ENCODE data around the gene MAGI3.

DNA sequence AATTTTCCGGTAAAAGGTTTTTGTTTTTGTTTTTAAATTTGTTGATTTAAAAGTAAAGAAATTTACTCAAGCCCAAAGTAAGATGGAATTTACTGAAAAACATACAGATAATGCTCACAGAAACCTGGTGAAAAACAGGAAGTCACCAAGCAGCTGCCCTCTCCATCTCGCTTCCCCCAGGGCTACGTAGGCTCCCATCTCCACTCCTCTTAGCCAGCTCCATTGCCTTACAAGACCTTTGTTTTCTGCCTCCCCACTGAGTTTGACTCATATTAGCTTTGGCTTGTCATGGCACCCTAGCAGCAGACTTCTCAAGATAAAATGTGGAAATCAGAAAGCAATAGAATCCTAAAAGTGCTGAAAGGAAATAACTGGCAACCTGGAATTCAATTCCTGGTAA, 311.1 kb downstream of the MAGI3 start:
- TF ChIP-seq EZH2 (IDR thresholded peaks at IDR 0.05; ENCODE audit: borderline replicate concordance, insufficient read depth, low read length, poor library complexity, severe bottlenecking) (no peak), CTCF (IDR thresholded peaks at IDR 0.05; ENCODE audit: poor library complexity, severe bottlenecking) (no peak), EP300 (conservative IDR thresholded peaks at IDR 0.05; ENCODE audit: poor library complexity, severe bottlenecking) (no peak), SMC3 (conservative IDR thresholded peaks at IDR 0.05; ENCODE audit: poor library complexity) (no peak), POLR2AphosphoS5 (IDR thresholded peaks at IDR 0.05) (no peak)
- TF ChIP-seq, protein P1, sequence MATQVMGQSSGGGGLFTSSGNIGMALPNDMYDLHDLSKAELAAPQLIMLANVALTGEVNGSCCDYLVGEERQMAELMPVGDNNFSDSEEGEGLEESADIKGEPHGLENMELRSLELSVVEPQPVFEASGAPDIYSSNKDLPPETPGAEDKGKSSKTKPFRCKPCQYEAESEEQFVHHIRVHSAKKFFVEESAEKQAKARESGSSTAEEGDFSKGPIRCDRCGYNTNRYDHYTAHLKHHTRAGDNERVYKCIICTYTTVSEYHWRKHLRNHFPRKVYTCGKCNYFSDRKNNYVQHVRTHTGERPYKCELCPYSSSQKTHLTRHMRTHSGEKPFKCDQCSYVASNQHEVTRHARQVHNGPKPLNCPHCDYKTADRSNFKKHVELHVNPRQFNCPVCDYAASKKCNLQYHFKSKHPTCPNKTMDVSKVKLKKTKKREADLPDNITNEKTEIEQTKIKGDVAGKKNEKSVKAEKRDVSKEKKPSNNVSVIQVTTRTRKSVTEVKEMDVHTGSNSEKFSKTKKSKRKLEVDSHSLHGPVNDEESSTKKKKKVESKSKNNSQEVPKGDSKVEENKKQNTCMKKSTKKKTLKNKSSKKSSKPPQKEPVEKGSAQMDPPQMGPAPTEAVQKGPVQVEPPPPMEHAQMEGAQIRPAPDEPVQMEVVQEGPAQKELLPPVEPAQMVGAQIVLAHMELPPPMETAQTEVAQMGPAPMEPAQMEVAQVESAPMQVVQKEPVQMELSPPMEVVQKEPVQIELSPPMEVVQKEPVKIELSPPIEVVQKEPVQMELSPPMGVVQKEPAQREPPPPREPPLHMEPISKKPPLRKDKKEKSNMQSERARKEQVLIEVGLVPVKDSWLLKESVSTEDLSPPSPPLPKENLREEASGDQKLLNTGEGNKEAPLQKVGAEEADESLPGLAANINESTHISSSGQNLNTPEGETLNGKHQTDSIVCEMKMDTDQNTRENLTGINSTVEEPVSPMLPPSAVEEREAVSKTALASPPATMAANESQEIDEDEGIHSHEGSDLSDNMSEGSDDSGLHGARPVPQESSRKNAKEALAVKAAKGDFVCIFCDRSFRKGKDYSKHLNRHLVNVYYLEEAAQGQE (IDR thresholded peaks at IDR 0.05; ENCODE audit: borderline replicate concordance): no peak

Data from neural cell (in vitro differentiated cells).